Measurements from ENCODE around the gene CD82.
"Not testable (repeated sequence)": the region's sequence is repeated elsewhere in the genome, so short reads cannot be mapped to it uniquely, and the experiment has no call there.

The CD82 gene

DNA sequence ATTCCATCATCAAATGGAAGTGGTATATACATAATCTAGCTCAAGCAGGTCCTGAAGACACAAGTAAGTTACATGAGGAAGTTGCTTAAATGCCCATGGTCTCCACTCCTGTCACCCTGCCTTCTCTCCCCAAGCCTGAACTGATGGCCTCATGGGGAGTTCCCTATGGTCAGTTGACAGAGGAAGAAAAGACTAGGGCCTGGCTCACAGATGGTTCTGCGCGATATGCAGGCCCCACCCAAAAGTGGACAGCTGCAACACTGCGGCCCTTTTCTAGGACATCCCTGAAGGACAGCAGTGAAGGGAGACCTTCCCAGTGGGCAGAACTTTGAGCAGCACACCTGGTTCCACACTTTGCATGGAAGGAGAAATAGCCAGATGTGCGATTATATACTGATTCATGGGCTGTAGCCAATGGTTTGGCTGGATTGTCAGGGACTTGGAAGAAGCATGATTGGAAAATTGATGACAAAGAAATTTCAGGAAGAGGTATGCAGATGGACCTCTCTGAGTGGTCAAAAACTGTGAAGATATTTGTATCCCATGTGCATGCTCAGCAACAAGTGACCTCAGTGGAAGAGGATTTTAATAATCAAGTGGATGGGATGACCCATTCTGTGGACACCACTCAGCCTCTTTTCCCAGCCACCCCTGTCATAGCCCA, 17.3 kb upstream of the CD82 start:
- Histone ChIP-seq H3K27ac (no peak overlapping the region), H3K36me3 (ENCODE audit: control insufficient read depth, insufficient read depth, low read length) (no peaks in the 10 kb centered on the region), H3K27me3 (ENCODE audit: control insufficient read depth, insufficient read depth, low read length) (no peaks in the 10 kb centered on the region), H2AFZ (no peak overlapping the region), H3K4me2 (ENCODE audit: low read length) (no peak overlapping the region), H3K79me2 (no peaks in the 10 kb centered on the region), H3K4me3 (ENCODE audit: low read depth, low read length) (no peak overlapping the region), H3K9me3 (ENCODE audit: control insufficient read depth, low read length) (no peaks in the 10 kb centered on the region), H3K9ac (no peak overlapping the region), H3K4me1 (no peaks in the 10 kb centered on the region)
- TF ChIP-seq, protein P1, sequence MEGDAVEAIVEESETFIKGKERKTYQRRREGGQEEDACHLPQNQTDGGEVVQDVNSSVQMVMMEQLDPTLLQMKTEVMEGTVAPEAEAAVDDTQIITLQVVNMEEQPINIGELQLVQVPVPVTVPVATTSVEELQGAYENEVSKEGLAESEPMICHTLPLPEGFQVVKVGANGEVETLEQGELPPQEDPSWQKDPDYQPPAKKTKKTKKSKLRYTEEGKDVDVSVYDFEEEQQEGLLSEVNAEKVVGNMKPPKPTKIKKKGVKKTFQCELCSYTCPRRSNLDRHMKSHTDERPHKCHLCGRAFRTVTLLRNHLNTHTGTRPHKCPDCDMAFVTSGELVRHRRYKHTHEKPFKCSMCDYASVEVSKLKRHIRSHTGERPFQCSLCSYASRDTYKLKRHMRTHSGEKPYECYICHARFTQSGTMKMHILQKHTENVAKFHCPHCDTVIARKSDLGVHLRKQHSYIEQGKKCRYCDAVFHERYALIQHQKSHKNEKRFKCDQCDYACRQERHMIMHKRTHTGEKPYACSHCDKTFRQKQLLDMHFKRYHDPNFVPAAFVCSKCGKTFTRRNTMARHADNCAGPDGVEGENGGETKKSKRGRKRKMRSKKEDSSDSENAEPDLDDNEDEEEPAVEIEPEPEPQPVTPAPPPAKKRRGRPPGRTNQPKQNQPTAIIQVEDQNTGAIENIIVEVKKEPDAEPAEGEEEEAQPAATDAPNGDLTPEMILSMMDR (IDR thresholded peaks at IDR 0.05) = no peak

DNA sequence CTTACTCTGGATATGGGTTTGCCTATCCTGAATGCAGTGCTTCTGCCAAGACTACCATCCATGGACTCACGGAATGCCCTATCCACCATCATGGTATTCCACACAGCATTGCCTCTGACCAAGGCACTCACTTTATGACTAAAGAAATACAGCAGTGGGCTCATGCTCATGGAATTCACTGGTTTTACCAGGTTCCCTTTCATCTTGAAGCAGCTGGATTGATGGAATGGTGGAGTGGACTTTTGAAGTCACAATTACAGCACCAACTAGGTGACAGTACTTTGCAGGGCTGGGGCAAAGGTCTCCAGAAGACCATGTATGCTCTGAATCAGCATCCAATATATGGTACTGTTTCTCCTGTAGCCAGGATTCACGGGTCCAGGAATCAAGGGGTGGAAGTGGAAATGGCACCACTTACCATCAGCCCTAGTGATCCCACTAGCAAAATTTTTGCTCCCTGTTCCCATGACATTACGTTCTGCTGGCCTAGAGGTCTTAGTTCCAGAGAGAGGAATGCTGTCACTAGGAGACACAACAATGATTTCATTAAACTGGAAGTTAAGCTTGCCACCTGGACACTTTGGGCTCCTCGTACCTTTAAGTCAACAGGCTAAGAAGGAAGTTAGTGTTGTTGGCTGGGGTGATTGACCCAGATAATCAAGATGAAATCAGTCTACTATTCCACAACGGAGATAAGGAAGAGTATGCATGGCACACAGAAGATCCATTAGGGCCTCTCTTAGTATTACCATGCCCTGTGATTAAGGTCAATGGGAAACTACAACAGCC, 16.3 kb upstream of the CD82 start:
- not testable (repeated sequence) for H3K79me2 ChIP-seq; H3K27ac ChIP-seq; H3K4me2 ChIP-seq (ENCODE audit: low read length); H2AFZ ChIP-seq; H3K9ac ChIP-seq; H3K4me1 ChIP-seq; H3K4me3 ChIP-seq (ENCODE audit: low read depth, low read length); H3K36me3 ChIP-seq (ENCODE audit: control insufficient read depth, insufficient read depth, low read length); H3K9me3 ChIP-seq (ENCODE audit: control insufficient read depth, low read length); H3K27me3 ChIP-seq (ENCODE audit: control insufficient read depth, insufficient read depth, low read length)

DNA sequence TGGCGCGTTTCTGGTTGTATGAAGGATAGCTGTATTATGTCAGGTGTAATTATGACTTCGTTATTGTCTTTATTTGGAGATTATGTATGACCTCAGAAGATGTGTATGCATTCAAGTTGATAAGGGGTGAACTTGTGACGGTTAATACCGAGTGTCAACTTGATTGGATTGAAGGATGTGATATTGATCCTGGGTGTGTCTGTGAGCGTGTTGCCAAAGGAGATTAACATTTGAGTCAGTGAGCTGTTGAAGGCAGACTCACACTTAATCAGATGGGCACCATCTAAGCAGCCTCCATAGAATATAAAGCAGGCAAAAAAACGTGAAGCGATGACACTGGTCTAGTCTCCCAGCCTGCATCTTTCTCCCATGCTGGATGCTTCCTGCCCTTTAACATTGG, 15.3 kb upstream of the CD82 start:
- no peaks in the 10 kb centered on the region for H3K27me3 ChIP-seq (ENCODE audit: control insufficient read depth, insufficient read depth, low read length)
- no peaks in the 10 kb centered on the region for H3K79me2 ChIP-seq
- H3K9me3 ChIP-seq (ENCODE audit: control insufficient read depth, low read length) = no peaks in the 10 kb centered on the region
- H3K9ac ChIP-seq = no peak overlapping the region
- no peaks in the 10 kb centered on the region for H3K4me1 ChIP-seq
- TF ChIP-seq, protein P1 (IDR thresholded peaks at IDR 0.05) = no peak
- H3K4me2 ChIP-seq (ENCODE audit: low read length) = no peak overlapping the region
- H3K27ac ChIP-seq = no peak overlapping the region
- H2AFZ ChIP-seq = no peak overlapping the region
- no peak overlapping the region for H3K4me3 ChIP-seq (ENCODE audit: low read depth, low read length)
- H3K36me3 ChIP-seq (ENCODE audit: control insufficient read depth, insufficient read depth, low read length) = no peaks in the 10 kb centered on the region

DNA sequence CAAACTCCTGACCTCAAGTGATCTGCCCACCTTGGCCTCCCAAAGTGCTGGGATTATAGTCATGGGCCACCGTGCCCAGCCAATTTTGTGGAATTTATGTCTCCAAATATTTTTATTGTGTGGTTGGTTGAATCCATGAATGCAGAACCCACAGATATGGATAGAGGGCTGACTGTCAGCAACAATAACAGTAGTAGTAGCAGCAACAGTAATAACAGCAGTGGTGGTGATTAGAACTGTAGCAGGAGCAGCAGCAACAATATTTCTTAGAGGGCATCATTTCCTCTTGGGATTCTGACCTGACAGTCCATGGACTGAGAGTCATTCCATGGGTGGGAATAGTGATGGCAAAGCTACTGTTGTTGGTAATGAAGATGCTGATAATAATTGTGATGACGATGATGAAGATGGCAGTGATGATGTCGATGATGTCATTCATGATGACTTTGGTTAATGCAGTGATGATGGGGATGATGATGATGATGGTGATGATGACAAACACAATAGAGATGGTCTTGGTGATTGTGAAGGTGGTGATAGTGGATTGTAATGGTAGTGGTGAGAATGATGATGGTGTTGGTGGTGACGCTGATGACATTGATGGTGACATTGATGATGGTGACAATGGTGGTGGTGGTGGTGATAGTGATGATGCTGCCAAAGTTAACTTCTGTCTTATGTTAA, 13.9 kb upstream of the CD82 start:
- TF ChIP-seq, protein P1 (IDR thresholded peaks at IDR 0.05) = no peak
- no peak overlapping the region for H3K27ac ChIP-seq
- no peaks in the 10 kb centered on the region for H3K4me1 ChIP-seq
- no peak overlapping the region for H2AFZ ChIP-seq
- H3K27me3 ChIP-seq (ENCODE audit: control insufficient read depth, insufficient read depth, low read length) = no peaks in the 10 kb centered on the region
- H3K4me3 ChIP-seq (ENCODE audit: low read depth, low read length) = no peak overlapping the region
- H3K9me3 ChIP-seq (ENCODE audit: control insufficient read depth, low read length) = no peaks in the 10 kb centered on the region
- no peaks in the 10 kb centered on the region for H3K36me3 ChIP-seq (ENCODE audit: control insufficient read depth, insufficient read depth, low read length)
- no peak overlapping the region for H3K4me2 ChIP-seq (ENCODE audit: low read length)
- no peaks in the 10 kb centered on the region for H3K79me2 ChIP-seq
- no peak overlapping the region for H3K9ac ChIP-seq

DNA sequence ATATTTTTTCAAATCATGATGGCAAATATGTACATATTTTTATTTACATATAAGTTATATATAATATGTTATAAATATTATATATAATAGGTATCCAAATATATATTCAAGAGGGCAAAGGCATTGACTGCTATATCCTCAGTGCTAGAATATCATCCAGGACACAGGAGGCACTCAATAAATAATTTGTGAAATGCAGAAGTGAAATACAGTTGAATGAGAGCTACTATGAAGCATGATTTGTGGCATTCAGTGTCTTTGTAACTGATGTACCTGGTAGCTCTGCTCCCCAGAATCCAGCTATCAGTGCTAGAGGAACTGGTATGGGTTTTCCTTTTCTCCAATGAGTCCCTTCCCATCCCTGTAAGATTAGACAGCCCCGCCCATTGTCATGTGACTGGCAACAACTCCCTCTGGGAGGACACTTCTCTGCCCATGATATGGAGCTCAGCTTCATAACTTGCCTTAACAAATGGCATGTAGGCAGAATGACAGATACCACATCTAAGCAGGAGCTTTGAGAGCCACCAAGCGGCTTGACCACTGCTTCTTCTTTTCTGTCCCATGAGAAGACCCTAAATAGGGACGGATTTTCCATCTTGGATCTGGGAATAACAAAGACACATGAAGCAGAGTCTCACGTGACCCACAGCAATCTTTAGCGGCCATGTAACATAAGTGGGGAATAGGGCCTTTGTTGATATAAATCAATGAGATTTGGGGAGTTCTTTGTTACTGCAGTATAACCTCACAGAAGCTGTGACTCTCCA, 10.2 kb upstream of the CD82 start:
- H3K27me3 ChIP-seq (ENCODE audit: control insufficient read depth, insufficient read depth, low read length) = no peaks in the 10 kb centered on the region
- TF ChIP-seq, protein P1 (IDR thresholded peaks at IDR 0.05) = no peak

More for the DNA sequence above, 10.2 kb upstream of the CD82 start:
- Histone ChIP-seq H3K9me3 (ENCODE audit: control insufficient read depth, low read length) (no peaks in the 10 kb centered on the region), H3K27ac (no peak overlapping the region), H2AFZ (no peak overlapping the region), H3K4me1 (no peaks in the 10 kb centered on the region), H3K79me2 (no peaks in the 10 kb centered on the region), H3K9ac (no peak overlapping the region), H3K36me3 (ENCODE audit: control insufficient read depth, insufficient read depth, low read length) (no peaks in the 10 kb centered on the region), H3K4me2 (ENCODE audit: low read length) (no peak overlapping the region), H3K4me3 (ENCODE audit: low read depth, low read length) (no peak overlapping the region)
